Activated T-helper 17 cell treated with anti-CD3 and anti-CD28 coated beads, Interleukin-2, amount 50 U/mL, for 72 hours (primary cell): Measurements from ENCODE around the gene EPB41L4A. TPM values are rescaled to one million over a fixed set of nuclear protein-coding genes. Genes with fewer than 3 reads are reported as not detected.
"Not testable (repeated sequence)": the region's sequence is repeated elsewhere in the genome, so short reads cannot be mapped to it uniquely, and the experiment has no call there.

ENCODE experiments used
- ATAC-seq: fragments of 150-1000 bp; cut with Tn5 transposase; replicated peaks from 2 replicates; pipeline ENCODE4 v1.10.0; 2021; ENCODE audit warnings: mild to moderate bottlenecking, moderate library complexity
- H3K27ac Mint-ChIP-seq: one replicate; pipeline ENCODE4 v1.8.0; 2022; ENCODE audit warnings: mixed read lengths
- H3K27me3 Mint-ChIP-seq: one replicate; pipeline ENCODE4 v1.8.0; 2022; ENCODE audit warnings: mixed read lengths
- H3K36me3 Mint-ChIP-seq: one replicate; pipeline ENCODE4 v1.8.0; 2022; ENCODE audit warnings: low read depth, mild to moderate bottlenecking, mixed read lengths
- H3K4me1 Mint-ChIP-seq: one replicate; pipeline ENCODE4 v1.8.0; 2022; ENCODE audit warnings: mixed read lengths
- H3K4me3 Mint-ChIP-seq: one replicate; pipeline ENCODE4 v1.8.0; 2022; ENCODE audit warnings: mild to moderate bottlenecking, mixed read lengths
- H3K9me3 Mint-ChIP-seq: one replicate; pipeline ENCODE4 v1.8.0; 2022; ENCODE audit warnings: mixed read lengths
- total RNA-seq, 2 donors: library from RNA; stranded (reverse); gene quantifications; one replicate each; pipeline ENCODE4 v1.2.3, GENCODE V29; 2022

Gene EPB41L4A
- total RNA-seq, 2 donors from 2014 or later: 0.30 to 0.85 TPM

- peak; percentile 77 for ATAC-seq
- Mint-ChIP-seq H3K4me3 (peak overlapping the region; percentile 83), H3K27me3 (peaks cover 43% of the 10 kb centered on the region), H3K9me3 (peaks cover 6% of the 10 kb centered on the region), H3K36me3 (no peaks in the 10 kb centered on the region), H3K27ac (no peak overlapping the region), H3K4me1 (peaks cover 7% of the 10 kb centered on the region)
Observed at GRCh38 chr5:112417931-112418658, 982 bp downstream of the EPB41L4A start.

GRCh38 chr5:112415552-112415951, 3.5 kb downstream of the EPB41L4A start:
- H3K9me3 Mint-ChIP-seq: no peaks in the 10 kb centered on the region
- H3K27ac Mint-ChIP-seq: no peak overlapping the region
- ATAC-seq: no peak
- peaks cover 7% of the 10 kb centered on the region for H3K4me1 Mint-ChIP-seq
- H3K27me3 Mint-ChIP-seq: peaks cover 40% of the 10 kb centered on the region
- no peak overlapping the region for H3K4me3 Mint-ChIP-seq
- H3K36me3 Mint-ChIP-seq: no peaks in the 10 kb centered on the region

- Mint-ChIP-seq H3K4me3 (no peak overlapping the region), H3K27me3 (peaks cover 46% of the 10 kb centered on the region), H3K27ac (no peak overlapping the region), H3K36me3 (no peaks in the 10 kb centered on the region), H3K4me1 (peaks cover 7% of the 10 kb centered on the region), H3K9me3 (no peaks in the 10 kb centered on the region)
- no peak for ATAC-seq
Observed at GRCh38 chr5:112413611-112414010, 5.5 kb downstream of the EPB41L4A start.

- Mint-ChIP-seq H3K4me3 (no peak overlapping the region), H3K27me3 (peaks cover 41% of the 10 kb centered on the region), H3K27ac (no peak overlapping the region), H3K9me3 (no peaks in the 10 kb centered on the region), H3K36me3 (no peaks in the 10 kb centered on the region), H3K4me1 (no peaks in the 10 kb centered on the region)
- no peak for ATAC-seq
Observed at GRCh38 chr5:112412346-112412745, 6.7 kb downstream of the EPB41L4A start.

- no peaks in the 10 kb centered on the region for H3K36me3 Mint-ChIP-seq
Observed at GRCh38 chr5:112411903-112412302, 7.2 kb downstream of the EPB41L4A start.

GRCh38 chr5:112407666-112408065, 11.4 kb downstream of the EPB41L4A start:
- Mint-ChIP-seq H3K27me3 (peaks cover 36% of the 10 kb centered on the region), H3K36me3 (no peaks in the 10 kb centered on the region), H3K4me3 (no peak overlapping the region), H3K4me1 (no peaks in the 10 kb centered on the region), H3K27ac (no peak overlapping the region), H3K9me3 (no peaks in the 10 kb centered on the region)
- ATAC-seq: no peak

More at GRCh38 chr5:112411903-112412302, 7.2 kb downstream of the EPB41L4A start:
- ATAC-seq: no peak
- peaks cover 42% of the 10 kb centered on the region for H3K27me3 Mint-ChIP-seq
- H3K9me3 Mint-ChIP-seq: no peaks in the 10 kb centered on the region
- no peak overlapping the region for H3K4me3 Mint-ChIP-seq
- H3K27ac Mint-ChIP-seq: no peak overlapping the region
- no peaks in the 10 kb centered on the region for H3K4me1 Mint-ChIP-seq

- Mint-ChIP-seq H3K27ac (no peak overlapping the region), H3K9me3 (no peaks in the 10 kb centered on the region), H3K4me3 (no peak overlapping the region), H3K4me1 (no peaks in the 10 kb centered on the region), H3K27me3 (peaks cover 33% of the 10 kb centered on the region), H3K36me3 (no peaks in the 10 kb centered on the region)
- no peak for ATAC-seq
Observed at GRCh38 chr5:112407240-112407639, 11.8 kb downstream of the EPB41L4A start.

GRCh38 chr5:112403069-112403468, 16.0 kb downstream of the EPB41L4A start:
- Mint-ChIP-seq H3K27me3 (peaks cover 29% of the 10 kb centered on the region), H3K36me3 (no peaks in the 10 kb centered on the region), H3K4me1 (no peaks in the 10 kb centered on the region), H3K27ac (no peak overlapping the region), H3K9me3 (no peaks in the 10 kb centered on the region), H3K4me3 (no peak overlapping the region)
- ATAC-seq: no peak

- Mint-ChIP-seq H3K27me3 (peaks cover 25% of the 10 kb centered on the region), H3K36me3 (no peaks in the 10 kb centered on the region), H3K9me3 (no peaks in the 10 kb centered on the region), H3K27ac (no peak overlapping the region), H3K4me1 (no peaks in the 10 kb centered on the region), H3K4me3 (no peak overlapping the region)
- ATAC-seq: no peak
Observed at GRCh38 chr5:112401924-112402323, 17.2 kb downstream of the EPB41L4A start.

- H3K36me3 Mint-ChIP-seq: no peaks in the 10 kb centered on the region
- H3K27ac Mint-ChIP-seq: no peak overlapping the region
- H3K9me3 Mint-ChIP-seq: no peaks in the 10 kb centered on the region
Observed at GRCh38 chr5:112397690-112398089, 21.4 kb downstream of the EPB41L4A start.

GRCh38 chr5:112396430-112396829, 22.6 kb downstream of the EPB41L4A start:
- Mint-ChIP-seq H3K9me3 (no peaks in the 10 kb centered on the region), H3K27me3 (peaks cover 15% of the 10 kb centered on the region), H3K36me3 (no peaks in the 10 kb centered on the region), H3K27ac (no peak overlapping the region), H3K4me3 (no peak overlapping the region), H3K4me1 (no peaks in the 10 kb centered on the region)
- no peak for ATAC-seq

More at GRCh38 chr5:112397690-112398089, 21.4 kb downstream of the EPB41L4A start:
- no peaks in the 10 kb centered on the region for H3K4me1 Mint-ChIP-seq
- no peak overlapping the region for H3K4me3 Mint-ChIP-seq
- no peak for ATAC-seq
- H3K27me3 Mint-ChIP-seq: peaks cover 14% of the 10 kb centered on the region

GRCh38 chr5:112395299-112395698, 23.8 kb downstream of the EPB41L4A start:
- H3K27me3 Mint-ChIP-seq: peaks cover 19% of the 10 kb centered on the region

GRCh38 chr5:112390327-112390726, 28.8 kb downstream of the EPB41L4A start:
- Mint-ChIP-seq H3K27me3 (peaks cover 10% of the 10 kb centered on the region), H3K4me1 (no peaks in the 10 kb centered on the region), H3K27ac (no peak overlapping the region), H3K36me3 (no peaks in the 10 kb centered on the region), H3K4me3 (no peak overlapping the region), H3K9me3 (no peaks in the 10 kb centered on the region)
- ATAC-seq: no peak

More at GRCh38 chr5:112395299-112395698, 23.8 kb downstream of the EPB41L4A start:
- not testable (repeated sequence) for H3K4me3 Mint-ChIP-seq, H3K9me3 Mint-ChIP-seq, H3K27ac Mint-ChIP-seq, ATAC-seq, H3K36me3 Mint-ChIP-seq, H3K4me1 Mint-ChIP-seq

- Mint-ChIP-seq H3K27me3 (peaks cover 10% of the 10 kb centered on the region), H3K4me3 (no peak overlapping the region), H3K4me1 (no peaks in the 10 kb centered on the region), H3K9me3 (no peaks in the 10 kb centered on the region), H3K27ac (no peak overlapping the region), H3K36me3 (no peaks in the 10 kb centered on the region)
- ATAC-seq: no peak
Observed at GRCh38 chr5:112388739-112389138, 30.3 kb downstream of the EPB41L4A start.

- Mint-ChIP-seq H3K9me3 (no peaks in the 10 kb centered on the region), H3K27ac (no peak overlapping the region), H3K4me1 (no peaks in the 10 kb centered on the region), H3K27me3 (peaks cover 10% of the 10 kb centered on the region), H3K36me3 (no peaks in the 10 kb centered on the region), H3K4me3 (no peak overlapping the region)
- no peak for ATAC-seq
Observed at GRCh38 chr5:112388074-112388473, 31.0 kb downstream of the EPB41L4A start.
